Stimulated activated CD4-positive, alpha-beta T cell treated with anti-CD3 and anti-CD28 coated beads, Interleukin-4, amount 100 ng/mL, for 1 hour (primary cell): ENCODE data around the gene MAML1.

Experiments used
- DNase-seq: peaks from one replicate; pipeline ENCODE4 v3.0.0-alpha.2; 2020

Gene MAML1

DNA sequence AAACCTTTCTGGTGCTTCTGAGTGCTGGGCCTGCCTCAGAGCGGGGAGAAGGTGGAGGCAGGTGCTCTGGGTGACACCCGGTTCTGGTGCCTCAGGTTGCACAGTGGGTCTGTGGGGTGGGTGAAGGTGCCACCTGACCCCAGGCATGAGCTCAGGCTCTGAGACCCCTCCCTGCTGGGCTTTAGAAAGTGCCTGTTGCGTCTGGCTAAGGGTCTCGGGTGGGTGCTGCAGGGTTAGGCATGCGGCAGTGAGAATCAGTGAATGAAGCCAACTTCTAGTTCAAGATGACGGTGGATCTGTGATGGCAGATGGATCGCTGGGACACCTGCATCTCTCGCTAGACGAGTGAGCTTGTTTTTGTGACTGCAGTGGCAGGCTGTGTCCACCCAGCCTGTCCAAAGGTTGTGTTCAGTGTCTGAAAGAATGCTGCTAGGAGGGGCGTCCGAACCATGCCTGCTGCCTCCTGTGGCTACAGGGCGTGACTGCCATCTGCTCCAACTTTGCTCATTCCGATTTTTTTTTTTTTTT, 93.1 kb downstream of the MAML1 start:
- no peak for DNase-seq
